ENCODE measurements around the gene GPR31.

The GPR31 gene

GRCh38 chr6:167152862-167153261, 4.9 kb downstream of the GPR31 start:
- no peak for TF ChIP-seq CTCF (IDR thresholded peaks at IDR 0.05; ENCODE audit: low read depth, low read length)
- in situ Hi-C loops (cut with HindIII; ENCODE audit: low sequenced_read_pairs) = no loop called here
- no peak overlapping the region for H3K4me3 ChIP-seq (ENCODE audit: low read depth, low read length)
- DNase-seq (ENCODE audit: low read depth, low spot score) = no peak

- DNase-seq (ENCODE audit: low read depth, low spot score) = no peak
- in situ Hi-C loops (cut with HindIII; ENCODE audit: low sequenced_read_pairs) = no loop called here
- no peak overlapping the region for H3K4me3 ChIP-seq (ENCODE audit: low read depth, low read length)
- no peak for TF ChIP-seq CTCF (IDR thresholded peaks at IDR 0.05; ENCODE audit: low read depth, low read length)
Measured at GRCh38 chr6:167151648-167152047, 6.1 kb downstream of the GPR31 start.

GRCh38 chr6:167150941-167151549, 6.7 kb downstream of the GPR31 start:
- in situ Hi-C loops (cut with HindIII; ENCODE audit: low sequenced_read_pairs) = no loop called here
- H3K4me3 ChIP-seq (ENCODE audit: low read depth, low read length) = no peak overlapping the region
- DNase-seq (ENCODE audit: low read depth, low spot score) = no peak
- no peak for TF ChIP-seq CTCF (IDR thresholded peaks at IDR 0.05; ENCODE audit: low read depth, low read length)

GRCh38 chr6:167148997-167149396, 8.8 kb downstream of the GPR31 start:
- no peak for DNase-seq (ENCODE audit: low read depth, low spot score)
- H3K4me3 ChIP-seq (ENCODE audit: low read depth, low read length) = no peak overlapping the region
- in situ Hi-C loops (cut with HindIII; ENCODE audit: low sequenced_read_pairs) = no loop called here
- TF ChIP-seq CTCF (IDR thresholded peaks at IDR 0.05; ENCODE audit: low read depth, low read length) = no peak

DNA sequence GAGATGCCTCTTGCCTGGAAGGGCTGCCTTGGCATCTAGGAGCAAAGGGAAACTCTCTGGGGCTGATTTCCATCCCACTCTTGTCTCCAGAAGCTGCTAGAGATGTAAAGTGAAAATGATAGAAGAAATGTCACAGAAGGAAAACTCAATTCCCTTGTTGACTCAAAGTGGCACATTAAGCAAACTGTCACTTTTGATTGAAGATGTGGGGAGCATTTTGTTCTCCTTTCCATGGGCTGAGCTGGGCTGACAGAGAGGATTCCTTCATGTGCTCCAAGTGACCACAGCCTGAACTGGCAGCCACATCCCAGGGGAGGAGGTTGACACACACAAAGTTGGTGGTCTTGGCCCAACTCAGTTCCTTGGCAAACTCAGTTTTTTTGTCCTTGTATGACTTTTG, 9.8 kb downstream of the GPR31 start:
- DNase-seq (ENCODE audit: low read depth, low spot score) = no peak
- in situ Hi-C loops (cut with HindIII; ENCODE audit: low sequenced_read_pairs) = no loop called here
- H3K4me3 ChIP-seq (ENCODE audit: low read depth, low read length) = no peak overlapping the region
- no peak for TF ChIP-seq CTCF (IDR thresholded peaks at IDR 0.05; ENCODE audit: low read depth, low read length)

- DNase-seq (ENCODE audit: low read depth, low spot score) = no peak
- no peak overlapping the region for H3K4me3 ChIP-seq (ENCODE audit: low read depth, low read length)
- in situ Hi-C loops (cut with HindIII; ENCODE audit: low sequenced_read_pairs) = no loop called here
- no peak for TF ChIP-seq CTCF (IDR thresholded peaks at IDR 0.05; ENCODE audit: low read depth, low read length)
Measured at GRCh38 chr6:167146977-167147376, 10.8 kb downstream of the GPR31 start.

GRCh38 chr6:167146135-167146534, 11.6 kb downstream of the GPR31 start:
- in situ Hi-C loops (cut with HindIII; ENCODE audit: low sequenced_read_pairs) = no loop called here
- DNase-seq (ENCODE audit: low read depth, low spot score) = no peak
- no peak overlapping the region for H3K4me3 ChIP-seq (ENCODE audit: low read depth, low read length)
- TF ChIP-seq CTCF (IDR thresholded peaks at IDR 0.05; ENCODE audit: low read depth, low read length) = no peak
